Kasumi-1 (cell line): ENCODE data around the gene PLCXD3.
A peak's percentile ranks its signal among the peaks of the same experiment; 100 is the strongest.

ENCODE experiments used
- DNase-seq, 2 experiments: peaks; one replicate each; lab custom pipeline; 2025; lab: John Stamatoyannopoulos, UW

Gene PLCXD3

GRCh38 chr5:41281215-41281810, 229.1 kb downstream of the PLCXD3 start:
- no peak for DNase-seq

- DNase-seq, result no peak
These were observed 231.4 kb downstream of the PLCXD3 start for GRCh38 chr5:41279040-41279439.

- peak; percentile 19 to 29 for DNase-seq
These were observed 232.7 kb downstream of the PLCXD3 start for GRCh38 chr5:41277476-41278245.

- no peak for DNase-seq
These were observed 234.4 kb downstream of the PLCXD3 start for GRCh38 chr5:41275813-41276512.

- peak; percentile 82 for DNase-seq
These were observed 239.8 kb downstream of the PLCXD3 start for GRCh38 chr5:41270423-41271251.

GRCh38 chr5:41268894-41269293, 241.5 kb downstream of the PLCXD3 start:
- no peak for DNase-seq

- DNase-seq, result no peak
These were observed 244.0 kb downstream of the PLCXD3 start for GRCh38 chr5:41266377-41266776.

- no peak for DNase-seq
These were observed 246.4 kb downstream of the PLCXD3 start for GRCh38 chr5:41264019-41264418.

GRCh38 chr5:41263335-41263734, 247.1 kb downstream of the PLCXD3 start:
- DNase-seq, result no peak
